ENCODE data around the gene THOC5. TPM values are rescaled to one million over a fixed set of nuclear protein-coding genes. Genes with fewer than 3 reads are reported as not detected.

The THOC5 gene
- total RNA-seq, 1 experiment from 2014 or later: 75.3 TPM

- DNase-seq (ENCODE audit: low read depth): no peak
- in situ Hi-C loops (cut with HindIII; ENCODE audit: low pct_unique_long_range_greater_than_20kb, low sequenced_read_pairs): no loop called here
These were observed 72.1 kb downstream of the THOC5 start for GRCh38 chr22:29481265-29482000.

- in situ Hi-C loops (cut with HindIII; ENCODE audit: low pct_unique_long_range_greater_than_20kb, low sequenced_read_pairs): no loop called here
These were observed 72.9 kb downstream of the THOC5 start for GRCh38 chr22:29480512-29481264.

GRCh38 chr22:29480262-29480511, 73.4 kb downstream of the THOC5 start:
- no peak for DNase-seq (ENCODE audit: low read depth)

More at GRCh38 chr22:29480512-29481264, 72.9 kb downstream of the THOC5 start:
- no peak for DNase-seq (ENCODE audit: low read depth)

GRCh38 chr22:29479417-29480261, 73.9 kb downstream of the THOC5 start, which contains the start of gene NEFH:
NEFH (plus strand) TSS chr22:29480218; CDS start chr22:29480263, 45 bp downstream.
- in situ Hi-C loops (cut with HindIII; ENCODE audit: low pct_unique_long_range_greater_than_20kb, low sequenced_read_pairs): no loop called here
- no peak for DNase-seq (ENCODE audit: low read depth)

More at GRCh38 chr22:29480262-29480511, 73.4 kb downstream of the THOC5 start:
- in situ Hi-C loops (cut with HindIII; ENCODE audit: low pct_unique_long_range_greater_than_20kb, low sequenced_read_pairs): no loop called here

- in situ Hi-C loops (cut with HindIII; ENCODE audit: low pct_unique_long_range_greater_than_20kb, low sequenced_read_pairs): no loop called here
- DNase-seq (ENCODE audit: low read depth): peak; percentile 57
These were observed 75.0 kb downstream of the THOC5 start for GRCh38 chr22:29478326-29479276.

- in situ Hi-C loops (cut with HindIII; ENCODE audit: low pct_unique_long_range_greater_than_20kb, low sequenced_read_pairs): no loop called here
- peak; percentile 60 for DNase-seq (ENCODE audit: low read depth)
These were observed 75.7 kb downstream of the THOC5 start for GRCh38 chr22:29477723-29478318.

- no peak for DNase-seq (ENCODE audit: low read depth)
- in situ Hi-C loops (cut with HindIII; ENCODE audit: low pct_unique_long_range_greater_than_20kb, low sequenced_read_pairs): no loop called here
These were observed 77.4 kb downstream of the THOC5 start for GRCh38 chr22:29476116-29476515.

- no peak for DNase-seq (ENCODE audit: low read depth)
- in situ Hi-C loops (cut with HindIII; ENCODE audit: low pct_unique_long_range_greater_than_20kb, low sequenced_read_pairs): no loop called here
These were observed 78.0 kb downstream of the THOC5 start for GRCh38 chr22:29475550-29475949.

GRCh38 chr22:29473001-29473400, 80.6 kb downstream of the THOC5 start:
- no peak for DNase-seq (ENCODE audit: low read depth)
- in situ Hi-C loops (cut with HindIII; ENCODE audit: low pct_unique_long_range_greater_than_20kb, low sequenced_read_pairs): no loop called here

GRCh38 chr22:29470159-29470855, 83.2 kb downstream of the THOC5 start:
- in situ Hi-C loops (cut with HindIII; ENCODE audit: low pct_unique_long_range_greater_than_20kb, low sequenced_read_pairs): no loop called here
- peak; percentile 79 for DNase-seq (ENCODE audit: low read depth)

GRCh38 chr22:29469755-29470154, 83.8 kb downstream of the THOC5 start:
- in situ Hi-C loops (cut with HindIII; ENCODE audit: low pct_unique_long_range_greater_than_20kb, low sequenced_read_pairs): no loop called here
- DNase-seq (ENCODE audit: low read depth): peak; percentile 9

- in situ Hi-C loops (cut with HindIII; ENCODE audit: low pct_unique_long_range_greater_than_20kb, low sequenced_read_pairs): no loop called here
- DNase-seq (ENCODE audit: low read depth): no peak
These were observed 89.0 kb downstream of the THOC5 start for GRCh38 chr22:29464581-29464980.

- in situ Hi-C loops (cut with HindIII; ENCODE audit: low pct_unique_long_range_greater_than_20kb, low sequenced_read_pairs): no loop called here
- DNase-seq (ENCODE audit: low read depth): no peak
These were observed 89.9 kb downstream of the THOC5 start for GRCh38 chr22:29463629-29464028.

GRCh38 chr22:29461263-29461662, 92.3 kb downstream of the THOC5 start:
- in situ Hi-C loops (cut with HindIII; ENCODE audit: low pct_unique_long_range_greater_than_20kb, low sequenced_read_pairs): no loop called here
- DNase-seq (ENCODE audit: low read depth): no peak

GRCh38 chr22:29459773-29460172, 93.8 kb downstream of the THOC5 start:
- in situ Hi-C loops (cut with HindIII; ENCODE audit: low pct_unique_long_range_greater_than_20kb, low sequenced_read_pairs): no loop called here
- DNase-seq (ENCODE audit: low read depth): no peak

- no peak for DNase-seq (ENCODE audit: low read depth)
- in situ Hi-C loops (cut with HindIII; ENCODE audit: low pct_unique_long_range_greater_than_20kb, low sequenced_read_pairs): no loop called here
These were observed 95.0 kb downstream of the THOC5 start for GRCh38 chr22:29458551-29458950.

GRCh38 chr22:29457730-29458129, 95.8 kb downstream of the THOC5 start:
- in situ Hi-C loops (cut with HindIII; ENCODE audit: low pct_unique_long_range_greater_than_20kb, low sequenced_read_pairs): no loop called here

More at GRCh38 chr22:29457730-29458129, 95.8 kb downstream of the THOC5 start:
- peak; percentile 22 for DNase-seq (ENCODE audit: low read depth)

Measured in Caki2 (cell line).